ENCODE results near the gene DGCR2.
"Not testable (repeated sequence)": the region's sequence is repeated elsewhere in the genome, so short reads cannot be mapped to it uniquely, and the experiment has no call there.

Gene DGCR2

DNA sequence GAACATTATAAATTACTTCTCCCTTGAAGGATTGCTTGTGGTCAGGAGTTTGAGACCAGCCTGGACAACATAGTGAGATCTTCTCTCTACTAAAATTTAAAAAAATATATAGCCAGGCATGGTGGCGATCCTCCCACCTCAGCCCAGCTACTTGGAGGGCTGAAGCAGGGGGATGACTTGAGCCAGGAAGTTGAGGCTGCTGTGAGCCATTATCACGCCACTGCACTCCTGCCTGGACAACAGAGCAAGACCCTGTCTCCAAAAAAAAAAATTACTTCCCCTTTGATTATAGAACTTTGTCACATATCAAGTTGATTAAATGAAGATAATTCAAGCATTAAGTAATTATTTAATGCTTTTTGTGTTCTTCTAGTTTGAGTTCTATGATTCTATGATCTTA lies 121.0 kb downstream of the DGCR2 start:
- no peak for DNase-seq (ENCODE audit: low spot score)

DNA sequence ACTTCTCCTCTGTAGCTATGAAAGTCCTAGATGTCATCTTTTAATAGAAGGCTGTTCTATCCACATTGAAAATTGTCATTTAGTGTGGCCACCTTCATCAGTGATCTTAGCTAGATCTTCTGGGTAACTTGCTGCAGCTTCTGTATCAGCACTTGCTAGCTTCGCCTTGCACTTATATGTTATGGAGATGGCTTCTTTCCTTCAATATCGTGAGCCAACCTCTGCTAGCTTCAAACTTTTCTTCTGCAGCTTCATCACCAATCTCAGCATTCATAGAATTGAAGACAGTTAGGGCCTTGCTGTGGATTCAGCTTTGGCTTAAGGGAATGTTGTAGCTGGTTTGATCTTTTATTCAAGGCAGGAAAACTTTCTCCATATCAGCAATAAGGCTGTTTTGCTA lies 122.1 kb downstream of the DGCR2 start:
- DNase-seq (ENCODE audit: low spot score): not testable (repeated sequence)

DNA sequence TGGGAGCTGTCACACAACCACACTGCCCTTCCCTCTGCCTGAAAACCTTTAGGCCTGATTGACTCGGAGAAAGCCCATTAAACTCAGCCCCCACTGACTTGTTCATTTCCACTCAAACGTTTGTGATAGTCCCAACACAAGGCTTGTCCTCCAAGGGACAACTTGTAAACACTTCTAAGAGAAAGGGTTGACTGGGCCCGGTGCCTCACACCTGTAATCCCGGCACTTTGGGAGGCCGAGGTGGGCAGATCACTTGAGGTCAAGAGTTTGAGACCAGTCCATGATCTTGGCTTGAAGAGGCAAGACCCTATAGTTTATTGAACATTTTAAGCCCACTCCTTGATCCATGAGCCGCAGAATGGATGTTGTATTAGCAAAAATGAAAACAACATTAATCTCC lies 122.8 kb downstream of the DGCR2 start:
- no peak for DNase-seq (ENCODE audit: low spot score)

DNA sequence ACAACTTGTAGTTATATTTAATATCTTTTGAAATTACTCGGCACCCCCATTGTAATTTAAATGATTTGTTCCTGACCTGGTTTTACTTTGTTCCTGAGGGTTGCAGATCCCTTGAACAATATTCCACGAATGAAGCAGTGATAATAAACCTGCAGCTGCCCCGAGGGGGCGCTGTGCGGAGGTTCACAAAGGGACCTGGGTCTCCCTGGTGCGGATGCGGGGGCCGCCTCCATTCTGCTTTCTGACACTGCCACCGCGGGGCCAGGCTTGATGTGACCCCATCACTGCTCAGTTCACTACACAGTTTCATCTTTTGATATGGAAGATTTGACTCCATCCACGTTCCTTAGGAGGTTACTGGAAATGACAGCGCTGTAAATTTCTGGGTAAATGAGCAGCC lies 123.2 kb downstream of the DGCR2 start:
- no peak for DNase-seq (ENCODE audit: low spot score)

DNA sequence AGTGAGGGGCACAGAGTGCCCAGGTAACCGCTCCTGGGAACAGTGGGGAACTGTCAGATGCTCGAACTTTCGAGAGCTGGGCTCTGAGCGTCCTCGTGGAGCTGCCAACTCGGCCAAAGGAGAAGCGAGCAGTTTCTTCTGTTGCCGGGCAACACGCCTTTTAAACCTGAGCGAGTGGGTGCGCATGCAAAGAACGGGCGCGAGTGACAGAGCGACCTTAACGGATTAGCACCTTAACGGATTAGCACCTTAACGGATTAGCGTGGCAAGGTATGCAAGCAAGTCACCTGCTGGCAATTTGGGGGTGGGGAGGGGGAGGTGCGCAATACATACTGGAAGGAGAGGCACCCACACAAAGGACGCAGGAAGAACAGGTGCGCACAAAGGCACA lies 124.3 kb downstream of the DGCR2 start:
- DNase-seq (ENCODE audit: low spot score): no peak

DNA sequence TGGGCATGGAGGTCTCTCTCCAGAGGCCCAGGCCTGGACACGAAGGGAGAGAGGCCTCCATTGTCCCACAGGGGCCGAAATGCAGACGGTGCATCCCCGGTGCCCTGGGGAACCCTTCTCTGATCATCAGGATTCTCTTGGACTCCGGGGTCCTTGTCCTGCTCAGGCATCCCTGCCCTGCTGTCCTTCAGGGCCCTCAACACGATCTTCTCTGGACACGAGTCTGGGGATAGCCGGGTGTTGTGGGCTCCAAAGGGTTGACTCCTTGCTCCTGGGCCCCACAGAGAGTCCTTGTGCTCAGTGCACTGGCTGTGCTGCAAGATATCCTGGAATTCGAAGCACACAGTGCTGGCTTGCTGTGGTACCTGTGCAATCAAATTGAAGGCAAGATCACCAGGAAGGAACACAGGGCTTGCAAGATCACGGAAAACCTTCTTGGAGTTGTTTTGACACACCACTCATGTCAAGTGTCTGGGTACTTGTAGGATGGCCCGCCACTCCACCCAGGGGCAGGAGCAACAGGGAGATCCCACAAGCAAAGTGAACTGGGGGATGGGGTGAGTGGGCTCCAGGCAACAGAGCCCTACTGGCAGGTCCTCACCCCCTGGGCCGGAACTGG lies 124.8 kb downstream of the DGCR2 start:
- DNase-seq (ENCODE audit: low spot score): no peak

DNA sequence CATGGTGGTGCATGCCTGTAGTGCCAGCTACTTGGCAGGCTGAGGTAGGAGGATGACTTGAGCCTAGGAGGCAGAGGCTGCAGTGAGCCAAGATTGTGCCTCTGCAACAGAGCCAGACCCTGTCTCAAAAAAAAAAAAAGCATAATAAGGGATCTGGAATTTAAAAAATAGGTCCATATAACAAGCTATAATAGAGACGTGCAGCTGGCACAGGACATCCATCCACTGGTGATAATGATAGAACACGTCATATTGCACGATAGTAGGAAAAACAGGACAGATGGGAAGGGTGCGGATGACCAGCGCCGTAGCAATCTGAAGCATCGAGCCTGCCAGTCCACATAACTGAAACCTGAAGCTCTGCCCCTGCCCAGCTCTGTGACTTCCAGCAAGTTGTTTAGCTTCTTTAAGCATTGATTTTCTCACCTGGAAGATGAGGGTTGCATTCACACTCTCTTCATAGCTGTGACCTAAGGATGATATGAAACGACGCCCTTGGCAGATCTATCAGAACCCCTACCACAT lies 125.8 kb downstream of the DGCR2 start:
- no peak for DNase-seq (ENCODE audit: low spot score)

DNA sequence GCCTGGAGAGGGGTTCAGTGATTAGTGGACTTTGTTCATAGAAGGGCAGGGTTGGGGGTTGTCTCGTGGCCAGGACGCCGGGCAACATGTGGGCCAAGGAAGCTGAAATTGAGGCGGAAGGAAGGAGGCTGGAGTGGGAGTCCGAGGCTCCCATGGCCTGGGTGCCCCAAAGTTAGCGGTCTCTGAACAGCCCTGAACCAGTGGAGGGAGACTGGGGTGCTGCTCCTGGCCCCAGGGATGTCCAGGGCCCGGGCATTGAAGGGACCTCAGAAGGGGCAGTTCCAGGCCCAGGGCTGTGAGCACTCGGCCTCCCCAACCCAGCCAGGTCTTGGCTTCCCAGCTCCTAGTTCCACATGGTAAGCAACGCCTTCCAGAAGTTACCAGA lies 126.9 kb downstream of the DGCR2 start:
- no peak for DNase-seq (ENCODE audit: low spot score)

DNA sequence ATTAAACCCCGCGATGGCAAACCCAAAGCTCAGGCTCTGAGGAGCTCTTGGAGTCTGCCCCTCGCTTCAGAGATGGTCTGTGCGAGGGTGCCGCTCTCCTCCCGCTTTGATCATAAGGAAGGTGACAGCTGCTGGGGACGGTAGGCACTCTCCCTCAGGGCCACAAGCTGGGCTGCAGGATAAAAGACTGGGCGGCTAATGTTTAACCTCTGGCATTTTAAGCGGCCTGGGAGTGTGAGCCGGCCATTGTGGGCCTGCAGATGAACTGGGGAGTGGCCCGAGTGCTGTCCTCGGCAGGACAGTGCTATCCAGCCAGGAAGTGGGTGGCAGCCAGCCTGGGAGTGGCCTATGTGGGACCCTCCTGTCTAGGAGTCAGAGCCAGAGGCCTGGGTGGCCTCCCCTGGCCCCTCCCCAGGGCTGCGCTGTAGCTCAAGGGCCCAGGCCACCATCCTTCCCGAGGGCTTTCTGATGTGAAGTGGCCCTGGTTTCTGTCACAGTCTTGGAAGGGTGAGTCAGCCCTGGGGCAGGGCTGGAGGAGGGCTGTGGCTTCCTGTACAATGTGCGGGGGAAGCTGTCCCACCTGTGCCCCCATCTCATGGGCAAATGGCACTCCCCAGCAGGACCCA lies 127.4 kb downstream of the DGCR2 start:
- no peak for DNase-seq (ENCODE audit: low spot score)

DNA sequence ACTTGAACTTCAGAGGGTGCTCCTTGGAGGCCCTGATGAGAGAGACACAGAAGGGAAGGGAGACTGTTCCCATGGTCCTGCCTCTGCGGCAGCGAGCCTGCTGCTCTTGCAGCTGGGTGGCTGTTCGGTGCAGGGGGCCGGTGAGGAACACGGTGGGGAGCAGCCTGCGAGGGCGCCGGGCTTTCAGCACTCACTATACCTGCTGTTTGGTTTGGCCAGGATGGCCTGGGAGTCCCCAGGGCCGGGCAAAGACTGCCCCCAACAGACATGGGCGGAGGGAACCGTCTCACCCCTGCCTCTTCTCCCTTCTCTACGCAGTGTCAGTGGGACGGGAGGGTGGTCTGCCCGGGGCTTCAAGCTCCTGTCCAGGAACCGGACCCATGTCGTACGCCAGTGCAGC lies 128.2 kb downstream of the DGCR2 start:
- no peak for DNase-seq (ENCODE audit: low spot score)

DNA sequence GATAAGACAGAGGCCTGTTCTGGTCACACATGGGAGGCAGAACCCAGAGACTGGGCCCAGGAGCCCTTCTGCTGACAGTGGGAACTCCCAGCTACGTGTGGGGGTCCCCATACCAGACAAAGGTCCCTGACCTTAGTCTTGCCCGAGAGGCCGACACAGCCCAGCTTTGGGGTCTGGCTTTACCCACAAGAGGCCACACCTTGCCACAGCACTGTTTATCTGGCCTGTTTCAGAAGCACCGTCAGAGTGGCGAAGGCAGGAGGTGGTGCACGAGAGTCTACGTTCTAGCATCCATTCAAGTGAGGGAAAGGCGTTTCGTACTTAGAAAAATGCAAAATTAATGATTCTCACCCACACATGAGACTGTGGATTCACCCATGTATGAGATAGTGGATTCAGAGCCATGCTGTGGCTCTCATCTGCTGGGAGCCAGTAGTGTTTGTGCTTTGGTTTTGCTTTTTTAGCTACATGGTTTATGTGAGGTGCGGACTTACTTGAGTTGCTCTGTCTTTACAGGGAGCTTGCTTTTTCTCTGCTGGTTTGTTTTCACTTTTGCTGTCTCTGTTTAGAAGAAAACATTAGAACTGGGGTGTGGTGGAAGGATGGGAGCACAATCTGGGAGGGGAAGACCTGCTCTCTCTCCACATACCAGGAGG lies 129.5 kb downstream of the DGCR2 start:
- no peak for DNase-seq (ENCODE audit: low spot score)

DNA sequence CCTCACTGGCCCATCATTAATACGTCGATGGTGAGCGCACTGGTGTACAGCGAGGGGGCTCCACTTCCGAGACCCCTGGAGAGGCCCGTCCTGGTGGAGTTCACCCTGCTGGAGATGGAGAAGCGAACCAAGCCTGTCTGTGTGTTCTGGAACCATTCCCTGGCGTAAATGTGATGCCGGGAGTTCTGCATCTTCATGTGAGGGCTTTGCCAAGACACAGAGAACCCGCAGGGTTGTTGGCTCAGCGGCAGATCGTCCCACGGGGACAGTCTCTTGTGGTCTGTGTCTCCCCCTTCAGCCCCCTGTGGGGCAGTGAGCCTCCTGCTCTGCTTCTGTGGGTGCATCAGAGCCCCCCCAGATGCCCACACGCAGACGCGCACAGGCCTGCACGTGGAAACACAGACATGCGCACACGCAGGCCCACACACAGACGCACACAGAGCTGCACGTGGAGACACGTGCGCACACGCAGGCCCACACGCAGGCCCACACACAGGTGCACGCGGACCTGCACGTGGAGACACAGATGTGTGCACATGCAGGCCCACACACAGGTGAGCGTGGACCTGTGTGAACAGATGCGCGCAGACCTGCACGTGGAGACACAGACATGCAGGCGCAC lies 130.3 kb downstream of the DGCR2 start:
- DNase-seq (ENCODE audit: low spot score): no peak

DNA sequence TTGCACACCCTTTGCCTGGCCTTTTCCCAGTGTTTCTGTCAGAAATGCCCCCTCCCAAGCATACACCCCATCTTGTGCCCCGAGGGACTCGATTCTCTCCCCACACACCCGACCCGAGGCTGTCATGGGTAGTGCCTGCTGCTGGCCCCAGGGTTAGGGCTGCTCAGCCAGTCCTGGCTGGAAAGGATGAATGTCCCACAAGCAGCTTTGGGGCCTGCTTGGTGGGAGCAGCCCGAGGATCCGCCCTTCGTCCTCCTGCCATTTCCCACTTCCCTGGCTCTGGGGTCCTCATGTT lies 131.1 kb downstream of the DGCR2 start:
- DNase-seq (ENCODE audit: low spot score): no peak

DNA sequence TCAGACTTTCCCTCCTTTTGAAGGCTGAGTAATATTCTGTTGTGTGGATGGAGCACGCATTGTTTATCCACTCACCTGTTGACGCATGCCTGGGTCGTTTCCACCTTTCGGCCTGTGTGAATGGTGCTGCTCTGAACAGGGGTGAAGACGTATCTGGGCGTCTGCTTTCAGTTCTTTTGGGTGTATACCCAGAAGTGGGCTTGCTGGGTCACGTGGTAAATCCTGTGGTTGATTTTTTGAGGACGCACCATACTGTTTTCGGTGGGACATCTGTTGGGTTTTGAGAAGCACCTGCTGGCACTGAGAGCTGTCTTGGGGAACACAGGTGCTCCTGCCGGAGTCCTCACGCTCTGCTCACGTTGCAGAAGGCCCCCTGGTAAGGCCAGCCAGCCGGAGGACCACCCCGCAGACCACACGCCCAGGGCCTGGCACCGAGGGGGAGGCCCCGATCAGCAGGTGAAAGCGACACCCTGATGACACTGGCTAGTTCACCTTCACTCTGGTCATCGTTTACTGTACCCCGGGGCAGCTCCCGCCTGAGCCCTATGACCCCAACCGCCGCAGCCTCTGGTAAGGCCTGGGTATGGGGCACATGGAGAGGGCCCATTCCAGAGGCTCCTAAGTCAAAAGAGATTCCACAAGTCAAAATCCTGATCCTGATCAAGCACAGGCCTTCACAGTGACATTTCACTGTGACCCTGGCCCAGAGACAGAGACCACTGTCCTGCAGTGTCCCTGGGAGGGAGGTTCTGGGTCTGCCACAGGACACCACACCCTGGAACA lies 131.7 kb downstream of the DGCR2 start:
- no peak for DNase-seq (ENCODE audit: low spot score)

DNA sequence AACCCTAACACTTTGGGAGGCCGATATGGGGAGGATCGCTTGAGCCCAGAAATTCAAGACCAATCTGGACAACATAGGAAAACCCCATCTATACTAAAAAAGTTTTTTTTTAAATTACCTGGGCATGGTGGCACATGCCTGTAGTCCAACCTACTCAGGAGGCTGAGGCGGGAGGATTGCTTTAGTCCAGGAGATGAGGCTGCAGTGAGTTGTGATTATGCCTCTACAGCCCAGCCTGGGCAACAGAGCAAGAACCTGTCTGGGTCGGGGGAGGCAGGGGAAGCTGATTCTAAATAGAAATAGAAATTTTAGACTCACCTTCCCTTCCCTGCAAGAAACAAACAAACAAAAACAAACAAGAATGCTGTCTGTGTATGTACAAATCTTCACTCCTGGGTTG lies 133.3 kb downstream of the DGCR2 start:
- DNase-seq (ENCODE audit: low spot score): no peak

DNA sequence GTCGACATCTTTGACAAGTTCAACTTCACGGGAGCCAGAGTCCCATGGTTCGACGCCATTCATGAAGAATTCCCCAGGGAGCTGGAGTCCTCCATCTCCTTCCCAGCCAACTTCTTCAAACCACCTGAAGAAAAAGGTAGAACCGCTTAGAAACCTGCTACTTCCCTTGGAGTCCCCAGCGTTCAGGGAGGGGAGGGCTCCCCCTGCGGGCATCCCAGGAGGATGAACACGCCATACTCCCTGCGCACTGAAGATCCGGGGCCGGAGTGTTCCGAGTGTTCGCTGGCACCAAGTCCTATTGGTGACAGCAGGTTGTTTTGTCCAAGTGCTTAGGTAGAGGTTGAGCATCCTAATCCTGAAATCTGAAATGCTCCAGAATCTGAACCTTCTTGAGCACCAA lies 134.4 kb downstream of the DGCR2 start:
- peak; percentile 71 for DNase-seq (ENCODE audit: low spot score)

DNA sequence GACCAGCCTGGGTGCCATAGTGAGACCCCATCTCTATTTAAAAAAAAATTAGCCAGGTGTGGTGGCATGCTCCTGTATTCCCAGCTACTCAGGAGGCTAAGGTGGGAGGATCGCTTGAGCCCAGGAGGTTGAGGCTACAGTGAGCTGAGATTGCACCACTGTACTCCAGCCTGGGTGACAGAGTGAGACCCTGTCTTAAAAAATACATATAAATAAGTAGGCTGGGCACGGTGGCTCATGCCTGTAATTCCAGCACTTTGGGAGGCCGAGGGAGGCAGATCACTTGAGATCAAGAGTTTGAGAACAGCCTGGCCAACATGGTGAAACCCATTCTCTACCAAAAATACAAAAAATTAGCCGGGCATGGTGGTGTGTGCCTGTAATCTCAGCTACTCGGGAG lies 135.1 kb downstream of the DGCR2 start:
- DNase-seq (ENCODE audit: low spot score): not testable (repeated sequence)
